Mesendoderm (in vitro differentiated cells): Measurements from ENCODE around the gene GALNT9.

Experiments used
- DNase-seq: peaks from one replicate; pipeline ENCODE4 v3.0.0; 2013
- H2AK5ac ChIP-seq: 2 replicates; pipeline ENCODE4 v1.6.1; 2013; ENCODE audit warnings: low read length, inconsistent platforms
- H2BK120ac ChIP-seq: 2 replicates; pipeline ENCODE4 v1.6.1; 2013; ENCODE audit warnings: low read depth, mild to moderate bottlenecking, low read length, moderate library complexity, mixed read lengths
- H2BK15ac ChIP-seq: replicated peaks from 2 replicates; pipeline ENCODE4 v1.6.1; 2013; ENCODE audit warnings: low read depth, mild to moderate bottlenecking, moderate library complexity
- H2BK5ac ChIP-seq: 2 replicates; pipeline ENCODE4 v1.6.1; 2013; ENCODE audit warnings: low read length, inconsistent platforms
- H3K18ac ChIP-seq: 2 replicates; pipeline ENCODE4 v1.6.1; 2013; ENCODE audit warnings: mild to moderate bottlenecking, low read length, mixed read lengths
- H3K23ac ChIP-seq: one replicate; pipeline ENCODE4 v1.6.1; 2013; ENCODE audit warnings: low read length
- H3K27ac ChIP-seq: 2 replicates; pipeline ENCODE4 v1.5.1; 2013; ENCODE audit warnings: low read depth, mild to moderate bottlenecking, inconsistent platforms, low read length, moderate library complexity
- H3K27me3 ChIP-seq: 2 replicates; pipeline ENCODE4 v1.6.1; 2013; ENCODE audit warnings: low read length, control low read depth, mild to moderate bottlenecking, inconsistent platforms; ENCODE audit not compliant: insufficient read depth, poor library complexity
- H3K36me3 ChIP-seq: 2 replicates; pipeline ENCODE4 v1.6.1; 2013; ENCODE audit warnings: low read length, inconsistent platforms; ENCODE audit not compliant: control insufficient read depth, insufficient read depth
- H3K4ac ChIP-seq: one replicate; pipeline ENCODE4 v1.6.1; 2013; ENCODE audit warnings: low read depth, mild to moderate bottlenecking, low read length, moderate library complexity
- H3K4me1 ChIP-seq: 2 replicates; pipeline ENCODE4 v1.6.1; 2013; ENCODE audit warnings: low read depth, low read length, inconsistent platforms; ENCODE audit not compliant: control insufficient read depth
- H3K4me2 ChIP-seq: 2 replicates; pipeline ENCODE4 v1.6.1; 2013; ENCODE audit warnings: low read length
- H3K4me3 ChIP-seq: 2 replicates; pipeline ENCODE4 v1.5.1; 2013; ENCODE audit warnings: mild to moderate bottlenecking, low read length
- H3K56ac ChIP-seq: one replicate; pipeline ENCODE4 v1.6.1; 2013; ENCODE audit warnings: low read length
- H3K79me1 ChIP-seq: 2 replicates; pipeline ENCODE4 v1.6.1; 2013; ENCODE audit warnings: low read length, inconsistent platforms
- H3K79me2 ChIP-seq: 2 replicates; pipeline ENCODE4 v1.6.1; 2013; ENCODE audit warnings: mild to moderate bottlenecking, low read length; ENCODE audit not compliant: control insufficient read depth, insufficient read depth
- H3K9ac ChIP-seq: 2 replicates; pipeline ENCODE4 v1.6.1; 2013; ENCODE audit warnings: low read length, inconsistent platforms
- H4K5ac ChIP-seq: one replicate; pipeline ENCODE4 v1.6.1; 2013; ENCODE audit warnings: low read length
- H4K8ac ChIP-seq: one replicate; pipeline ENCODE4 v1.6.1; 2013; ENCODE audit warnings: low read depth, mild to moderate bottlenecking, control low read depth, low read length, moderate library complexity
- WGBS: extraction: QIAGEN DNeasy Blood & Tissue Kit; methylation state at CpG from one replicate; pipeline ENCODE4 v1.1.7; 2013; ENCODE audit warnings: low lambda C conversion rate, missing lambda C conversion rate; ENCODE audit not compliant: insufficient coverage; ENCODE audit errors: extremely low coverage; 5-methylcytosine and 5-hydroxymethylcytosine counted together

Gene GALNT9

DNA sequence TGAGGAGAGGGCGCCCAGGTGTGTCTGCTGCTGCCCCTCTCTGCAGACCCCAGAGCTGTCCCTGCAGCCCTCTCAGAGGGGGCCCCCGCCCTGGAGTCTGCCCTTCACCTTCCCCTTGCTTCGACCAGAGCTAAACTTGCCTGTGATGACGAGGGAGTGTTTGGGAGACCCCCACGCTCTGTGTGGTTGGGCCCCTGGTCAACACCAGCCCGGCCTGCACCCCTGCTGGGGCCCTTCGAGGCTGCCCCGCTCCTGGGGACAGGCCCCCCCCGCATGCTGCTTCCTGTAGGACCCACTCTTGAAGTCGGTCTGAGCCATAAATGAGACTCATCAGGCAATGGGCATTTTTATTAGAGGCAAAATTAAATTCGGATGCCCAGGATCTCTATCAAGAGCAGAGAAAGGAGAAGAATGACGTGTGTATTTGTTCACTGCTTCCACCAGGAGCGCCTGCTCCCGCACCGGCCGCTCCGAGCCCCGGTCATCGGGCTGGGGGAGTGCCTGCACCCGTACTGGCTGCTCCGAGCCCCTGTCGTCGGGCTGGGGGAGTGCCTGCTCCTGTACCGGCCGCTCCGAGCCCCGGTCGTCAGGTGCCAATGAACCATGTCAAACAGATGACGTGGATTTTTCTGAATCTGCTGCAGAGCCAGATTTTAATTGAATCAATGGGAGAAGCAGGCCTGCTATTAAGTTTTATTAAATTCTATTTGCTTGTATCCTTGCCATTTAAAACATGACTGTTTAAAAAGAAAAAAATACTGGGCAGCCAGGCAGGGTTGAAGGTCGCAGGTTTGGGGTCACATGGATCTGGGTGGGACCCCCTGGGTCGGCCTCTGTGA lies 137.5 kb downstream of the GALNT9 start:
- Histone ChIP-seq H3K56ac (no peak overlapping the region), H4K5ac (no peak overlapping the region), H4K8ac (no peak overlapping the region), H3K36me3 (no peaks in the 10 kb centered on the region), H2AK5ac (no peak overlapping the region), H3K18ac (no peak overlapping the region), H3K27me3 (no peaks in the 10 kb centered on the region), H3K4me3 (no peak overlapping the region), H2BK120ac (no peak overlapping the region), H3K9ac (no peak overlapping the region), H3K4me1 (no peaks in the 10 kb centered on the region), H3K27ac (no peak overlapping the region), H3K23ac (no peak overlapping the region), H3K79me1 (no peaks in the 10 kb centered on the region), H3K4me2 (no peak overlapping the region), H2BK15ac (no peak overlapping the region), H3K79me2 (no peaks in the 10 kb centered on the region), H3K4ac (no peak overlapping the region), H2BK5ac (no peak overlapping the region)
- WGBS, result no CpG with 5 or more reads among the region's 31 CpGs
- DNase-seq, result no peak

- Histone ChIP-seq H3K36me3 (no peaks in the 10 kb centered on the region), H3K9ac (no peak overlapping the region), H2BK120ac (no peak overlapping the region), H2BK15ac (no peak overlapping the region), H3K4me2 (no peak overlapping the region), H3K23ac (no peak overlapping the region), H3K79me2 (no peaks in the 10 kb centered on the region), H3K56ac (no peak overlapping the region), H2AK5ac (no peak overlapping the region), H3K18ac (no peak overlapping the region), H3K79me1 (no peaks in the 10 kb centered on the region), H2BK5ac (no peak overlapping the region), H3K27me3 (no peaks in the 10 kb centered on the region), H3K4ac (no peak overlapping the region), H4K8ac (no peak overlapping the region), H3K27ac (no peak overlapping the region), H3K4me3 (no peak overlapping the region), H3K4me1 (no peaks in the 10 kb centered on the region), H4K5ac (no peak overlapping the region)
- no peak for DNase-seq
- no CpG with 5 or more reads among the region's 30 CpGs for WGBS
Observed at GRCh38 chr12:132190834-132191500, 138.4 kb downstream of the GALNT9 start.

DNA sequence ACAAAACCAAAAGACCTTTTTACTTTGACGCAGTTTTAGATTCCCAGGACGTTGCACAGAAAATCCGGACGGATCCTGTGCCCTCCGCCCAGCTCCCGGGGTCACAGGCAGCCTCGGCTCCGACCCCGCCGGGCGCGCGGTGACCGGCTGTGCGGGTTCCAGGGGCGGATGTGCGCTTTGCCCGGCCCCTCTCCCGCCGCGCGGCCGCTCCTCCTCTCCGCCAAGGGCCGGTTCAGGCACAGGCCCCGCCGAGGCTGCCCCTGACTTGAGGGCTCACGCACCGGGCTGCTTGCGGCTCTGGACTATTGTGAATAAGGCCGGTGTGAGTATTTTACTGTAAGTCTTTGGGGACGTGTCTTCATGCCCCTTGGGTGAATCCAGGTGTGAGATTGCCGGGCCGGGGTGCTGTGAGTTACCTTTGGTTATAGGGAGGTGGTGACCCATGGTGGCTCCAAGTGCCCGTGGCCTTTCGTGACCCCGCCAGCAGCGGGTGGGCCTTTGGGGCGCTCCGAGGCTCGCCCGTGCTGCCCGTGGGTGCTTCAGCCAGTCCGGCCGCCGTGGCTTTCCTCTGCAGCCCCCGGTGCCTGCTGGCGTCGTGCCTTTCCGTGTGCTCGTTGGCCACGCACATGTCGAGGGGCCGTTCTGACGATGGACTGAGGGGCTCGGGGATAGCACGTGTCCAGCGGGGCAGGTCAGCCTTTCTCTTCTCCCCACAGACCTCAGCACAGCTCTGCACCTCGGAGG lies 139.2 kb downstream of the GALNT9 start:
- Histone ChIP-seq H4K5ac (no peak overlapping the region), H3K4me1 (no peaks in the 10 kb centered on the region), H3K36me3 (no peaks in the 10 kb centered on the region), H3K4me3 (peak overlapping the region; percentile 29), H3K23ac (no peak overlapping the region), H3K79me1 (no peaks in the 10 kb centered on the region), H3K18ac (no peak overlapping the region), H3K27ac (no peak overlapping the region), H4K8ac (no peak overlapping the region), H2BK120ac (no peak overlapping the region), H2BK15ac (no peak overlapping the region), H3K9ac (peak overlapping the region; percentile 64), H3K4me2 (peak overlapping the region; percentile 93), H3K79me2 (no peaks in the 10 kb centered on the region), H2AK5ac (no peak overlapping the region), H2BK5ac (no peak overlapping the region), H3K56ac (peak overlapping the region; percentile 49), H3K27me3 (no peaks in the 10 kb centered on the region), H3K4ac (no peak overlapping the region)
- no CpG with 5 or more reads among the region's 59 CpGs for WGBS
- no peak for DNase-seq

- H3K4me3 ChIP-seq, result peak overlapping the region; percentile 45
- H3K27me3 ChIP-seq, result no peaks in the 10 kb centered on the region
- no peak overlapping the region for H2AK5ac ChIP-seq
- H3K4ac ChIP-seq, result no peak overlapping the region
- no peak overlapping the region for H4K5ac ChIP-seq
- H2BK15ac ChIP-seq, result no peak overlapping the region
- peak overlapping the region; percentile 100 for H3K23ac ChIP-seq
- H3K4me2 ChIP-seq, result peak overlapping the region; percentile 93
- no peak overlapping the region for H2BK120ac ChIP-seq
- no peaks in the 10 kb centered on the region for H3K79me1 ChIP-seq
- peak overlapping the region; percentile 89 for H3K56ac ChIP-seq
- no CpG with 5 or more reads among the region's 69 CpGs for WGBS
- H3K27ac ChIP-seq, result no peak overlapping the region
- no peaks in the 10 kb centered on the region for H3K4me1 ChIP-seq
- H3K9ac ChIP-seq, result peak overlapping the region; percentile 78
- no peaks in the 10 kb centered on the region for H3K36me3 ChIP-seq
- no peak overlapping the region for H4K8ac ChIP-seq
- DNase-seq, result peak; percentile 73
- no peaks in the 10 kb centered on the region for H3K79me2 ChIP-seq
- H2BK5ac ChIP-seq, result no peak overlapping the region
- H3K18ac ChIP-seq, result no peak overlapping the region
Observed at GRCh38 chr12:132189378-132190011, 139.9 kb downstream of the GALNT9 start.

DNA sequence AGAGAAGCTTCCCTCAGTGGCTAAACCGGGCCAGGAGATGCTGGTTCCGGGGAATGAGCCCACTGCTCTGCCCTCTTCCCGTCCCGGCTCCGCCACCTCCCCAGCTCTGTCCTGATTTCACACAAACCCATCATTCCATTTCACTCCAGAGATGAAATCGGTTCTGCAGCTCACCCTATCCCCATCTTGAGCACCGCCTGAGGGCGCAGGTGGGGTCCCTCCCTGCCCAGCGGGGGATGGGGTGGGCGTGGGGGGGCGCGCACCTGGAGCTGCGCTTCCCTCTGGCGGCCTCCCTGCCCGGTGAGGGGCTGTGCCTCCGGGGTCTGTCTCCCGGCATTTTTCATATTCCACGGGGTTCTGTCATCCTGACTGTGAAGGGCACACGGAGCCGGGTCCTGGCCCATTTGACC lies 140.5 kb downstream of the GALNT9 start:
- peak overlapping the region; percentile 45 for H3K4me3 ChIP-seq
- H3K18ac ChIP-seq, result no peak overlapping the region
- no peak overlapping the region for H3K23ac ChIP-seq
- no peak overlapping the region for H2BK120ac ChIP-seq
- no peaks in the 10 kb centered on the region for H3K79me1 ChIP-seq
- WGBS, result no CpG with 5 or more reads among the region's 20 CpGs
- H3K36me3 ChIP-seq, result no peaks in the 10 kb centered on the region
- no peak overlapping the region for H4K8ac ChIP-seq
- H3K27ac ChIP-seq, result no peak overlapping the region
- peak overlapping the region; percentile 89 for H3K56ac ChIP-seq
- peak overlapping the region; percentile 78 for H3K9ac ChIP-seq
- peak overlapping the region; percentile 93 for H3K4me2 ChIP-seq
- no peak overlapping the region for H3K4ac ChIP-seq
- no peak overlapping the region for H2AK5ac ChIP-seq
- H2BK5ac ChIP-seq, result no peak overlapping the region
- no peak overlapping the region for H4K5ac ChIP-seq
- H3K4me1 ChIP-seq, result no peaks in the 10 kb centered on the region
- H2BK15ac ChIP-seq, result no peak overlapping the region
- H3K27me3 ChIP-seq, result no peaks in the 10 kb centered on the region
- no peaks in the 10 kb centered on the region for H3K79me2 ChIP-seq
- DNase-seq, result no peak
